GM21717 (cell line): Measurements from ENCODE around the gene KCNQ1.

ENCODE experiments used
- ATAC-seq: cut with Tn5 transposase; IDR thresholded peaks from one replicate; pipeline ENCODE4 v1.9.1; 2021; ENCODE audit warnings: mild to moderate bottlenecking, moderate library complexity; ENCODE audit not compliant: unreplicated experiment

The KCNQ1 gene

DNA sequence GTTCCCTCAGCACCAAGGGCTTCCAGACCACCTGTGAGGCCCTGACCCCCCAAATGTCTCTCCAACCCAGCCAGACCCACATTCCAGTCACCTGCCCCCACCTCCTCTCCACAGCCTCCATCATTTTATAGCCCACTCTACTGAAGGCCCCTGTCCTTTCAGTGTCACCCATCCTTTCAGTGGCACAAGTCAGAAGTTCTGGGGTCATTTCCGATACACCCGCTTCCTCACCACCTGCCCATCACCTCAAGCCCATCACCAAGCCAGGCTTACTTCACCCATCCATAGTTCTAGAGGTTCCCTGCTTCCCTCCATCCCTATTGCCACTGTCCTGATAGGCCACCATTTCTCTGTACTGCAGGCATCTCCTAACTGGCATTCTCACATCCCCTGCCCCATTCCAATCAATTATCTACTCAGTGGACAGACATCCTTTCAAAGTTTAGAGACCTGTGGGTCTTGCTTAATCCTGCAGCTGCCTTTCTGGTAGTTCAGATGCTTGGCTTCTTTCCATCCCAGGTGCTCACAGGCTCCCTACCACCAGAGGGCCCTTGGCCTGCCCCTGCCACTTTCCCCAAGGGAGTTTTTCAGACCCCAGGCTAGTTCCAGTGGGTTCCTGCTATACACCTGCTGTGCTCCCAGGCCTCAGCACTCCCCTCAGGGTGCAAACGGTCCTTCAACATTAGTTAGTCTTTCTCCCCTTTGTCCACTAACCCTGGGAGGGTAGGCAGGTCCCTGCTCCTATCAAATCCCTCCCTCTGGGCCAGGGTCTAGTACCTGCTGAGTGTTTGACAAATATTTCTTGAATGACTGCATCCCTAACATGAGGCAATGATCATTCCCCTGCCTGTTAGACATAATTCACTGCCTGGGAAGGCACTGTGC lies 247.4 kb downstream of the KCNQ1 start:
- ATAC-seq = no peak

DNA sequence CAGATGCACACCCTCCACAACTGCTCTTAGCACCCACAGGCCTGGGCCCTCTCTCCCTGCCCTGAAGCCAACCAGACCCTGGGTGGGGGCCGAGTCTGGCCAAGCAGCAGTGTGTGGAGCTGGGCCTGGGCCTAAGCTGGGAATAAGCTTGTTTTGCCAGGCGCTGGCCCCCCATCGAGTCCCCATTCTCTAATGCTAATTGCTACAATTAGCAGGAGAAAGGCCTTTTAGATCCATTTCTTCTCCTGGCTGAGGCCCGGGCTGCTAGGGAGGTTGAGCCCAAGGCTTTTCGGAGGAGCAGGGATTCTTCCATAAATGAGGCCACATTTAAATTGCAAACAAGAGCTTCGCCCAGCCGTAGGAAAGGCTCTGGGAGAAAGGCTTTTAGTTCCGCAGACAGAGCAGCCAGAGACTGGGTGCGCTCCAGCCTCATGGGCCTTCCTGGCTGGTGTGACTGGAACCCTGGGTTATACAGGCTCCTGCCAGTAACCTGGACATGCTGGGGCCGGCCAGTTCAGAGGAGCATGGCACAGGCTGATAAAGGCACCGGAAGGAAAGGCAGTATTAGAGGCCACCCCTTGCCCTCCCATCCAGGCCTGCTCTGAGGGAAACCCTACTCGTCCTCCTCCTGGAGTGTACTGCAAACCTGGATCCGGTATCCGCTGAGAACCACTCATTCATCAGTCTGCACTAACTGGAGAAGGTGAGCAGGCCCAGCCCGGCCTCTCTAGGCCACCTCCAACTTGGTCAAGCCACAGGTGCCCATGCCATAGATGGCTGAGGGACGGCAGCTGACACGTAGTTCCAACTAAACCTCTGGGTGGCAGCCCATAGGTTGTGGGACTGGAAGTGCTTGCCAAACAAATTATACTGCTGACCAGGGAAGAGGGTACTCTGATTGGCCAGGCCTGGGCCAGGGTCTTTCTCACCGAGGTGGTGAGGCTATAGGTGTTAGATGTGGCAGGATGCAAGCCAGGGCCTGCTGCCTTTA lies 248.8 kb downstream of the KCNQ1 start:
- no peak for ATAC-seq

DNA sequence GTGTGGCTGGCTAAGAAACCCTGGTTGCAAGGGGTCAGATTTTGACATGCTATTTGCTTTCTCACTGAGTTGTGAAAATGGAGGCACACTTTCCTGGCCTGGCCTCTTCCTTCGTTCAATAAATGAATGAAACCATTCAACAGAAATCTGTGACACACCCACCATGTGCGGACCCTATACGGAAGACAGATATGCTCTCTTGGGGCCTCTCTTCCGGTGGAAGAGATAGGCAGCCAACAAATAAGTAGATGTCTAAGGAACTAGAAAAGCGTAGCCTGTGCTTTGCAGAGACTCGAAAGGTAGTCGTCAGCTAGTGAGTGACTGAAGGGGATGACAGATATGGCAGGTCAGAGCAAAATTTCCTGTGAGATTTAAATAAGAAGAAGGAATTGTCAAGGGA lies 249.7 kb downstream of the KCNQ1 start:
- ATAC-seq = no peak

DNA sequence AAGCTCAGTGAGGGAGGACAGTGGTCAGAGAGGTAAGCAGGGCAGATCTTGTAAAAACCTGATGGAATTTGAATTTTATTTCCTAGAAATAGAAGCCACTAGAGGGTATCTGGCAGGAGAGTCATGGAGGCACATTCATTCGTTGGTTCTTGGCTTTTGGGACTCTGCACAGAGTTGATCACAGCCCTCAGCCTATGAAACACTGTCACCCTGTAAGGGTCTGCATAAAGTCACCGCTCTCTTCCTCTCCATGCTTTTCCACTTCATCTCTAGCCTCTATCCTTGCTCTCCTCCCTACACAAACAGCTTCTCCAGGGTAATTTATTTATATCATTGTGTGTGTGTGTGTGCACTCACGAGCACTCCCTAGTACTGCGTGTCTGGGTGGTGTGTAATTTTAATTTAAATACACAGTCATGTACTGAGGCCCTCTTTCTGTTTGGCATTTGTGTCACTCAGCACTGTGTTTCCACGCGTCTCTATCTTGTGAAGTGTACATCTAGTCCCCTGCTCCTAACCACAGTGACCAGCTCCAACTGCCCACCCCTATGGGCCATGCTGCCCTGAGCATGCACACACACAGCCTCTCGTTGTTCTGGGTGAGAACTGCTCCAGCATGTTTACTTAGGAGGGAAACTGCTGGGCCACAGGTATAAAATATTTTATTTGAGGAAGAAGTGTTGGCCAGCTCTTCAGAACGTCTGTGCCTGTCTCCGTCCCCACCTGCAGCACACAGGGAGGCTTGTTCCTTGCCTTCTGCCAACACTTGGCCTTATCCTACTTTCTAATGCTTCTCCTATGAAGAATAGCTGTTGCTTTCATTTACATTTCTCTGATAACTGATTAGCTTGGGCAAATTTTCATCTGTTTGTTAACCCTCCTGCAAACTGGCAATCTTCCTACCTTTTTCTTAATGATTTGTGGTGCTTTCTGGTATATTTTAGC lies 250.5 kb downstream of the KCNQ1 start:
- ATAC-seq = no peak

DNA sequence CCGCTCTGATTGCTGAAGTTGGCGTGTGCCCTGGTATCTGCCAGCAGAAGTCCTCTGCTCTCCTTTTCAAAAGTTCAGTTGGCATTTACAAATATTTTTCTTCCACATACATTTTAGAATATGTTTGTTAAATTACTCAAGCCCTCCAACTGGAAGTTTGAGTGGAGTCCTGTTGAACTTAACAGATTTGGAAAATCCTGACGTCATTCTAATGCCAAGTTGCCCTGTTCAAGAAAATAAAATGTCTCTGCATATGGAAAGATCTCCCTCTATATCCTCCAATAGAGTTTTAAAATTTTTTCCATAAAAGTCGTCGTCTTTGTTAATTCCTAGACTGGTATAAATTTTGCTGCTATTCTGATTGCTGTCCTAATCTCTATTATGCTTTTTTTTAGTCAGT lies 251.6 kb downstream of the KCNQ1 start:
- no peak for ATAC-seq

DNA sequence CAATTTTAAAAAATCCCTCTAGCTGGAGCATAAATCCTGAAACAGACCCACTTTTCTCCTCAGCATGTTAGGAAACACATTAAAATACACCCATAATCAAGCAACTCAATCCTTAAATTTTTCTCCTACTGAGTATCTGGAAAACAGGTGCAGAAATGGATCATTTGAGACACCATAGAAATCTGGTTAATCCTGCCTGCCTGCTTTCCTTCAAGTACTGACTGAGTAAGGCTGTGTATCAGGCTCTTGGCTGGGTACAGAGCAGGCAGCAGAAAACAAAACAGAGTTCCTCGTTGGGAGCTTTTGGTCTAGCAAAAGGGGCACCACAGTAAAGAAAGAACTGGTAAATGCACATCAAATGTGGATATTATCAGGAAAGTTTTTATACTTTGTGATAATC lies 253.1 kb downstream of the KCNQ1 start:
- ATAC-seq = no peak

DNA sequence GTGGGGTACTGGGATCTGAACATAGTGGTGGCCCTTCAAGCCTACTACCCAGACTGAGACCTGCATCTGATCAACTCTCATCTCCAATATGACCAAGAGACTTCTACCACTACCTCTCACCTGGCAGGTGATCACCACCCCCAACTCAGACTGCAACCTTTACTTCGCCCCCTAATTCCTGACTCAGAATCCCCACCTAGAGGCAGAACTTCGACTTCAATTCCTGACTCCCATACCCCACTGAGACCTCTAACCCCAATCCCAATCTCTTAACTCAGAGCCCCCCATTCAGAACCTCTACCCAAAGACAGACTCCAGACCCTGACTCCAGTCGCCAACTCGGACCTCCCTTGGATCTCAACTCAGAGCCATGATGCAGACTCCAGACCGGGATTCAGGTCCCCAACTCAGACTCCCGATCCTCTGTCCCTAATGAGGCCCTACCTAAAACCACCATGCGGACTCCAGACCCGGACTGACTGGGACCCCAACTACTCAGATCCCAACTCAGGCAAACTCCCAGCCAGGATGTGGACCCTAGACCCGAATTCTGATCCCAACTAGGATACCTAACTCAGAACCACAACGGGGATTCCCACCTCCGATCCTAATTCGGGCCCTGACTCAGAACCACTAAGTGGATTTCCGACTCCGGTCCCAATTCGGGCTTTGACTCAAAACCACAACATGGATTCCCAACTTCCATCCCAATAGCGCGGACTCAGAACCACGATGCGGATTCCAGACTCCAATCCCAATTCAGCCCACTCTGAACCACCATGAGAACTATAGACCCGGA lies 253.8 kb downstream of the KCNQ1 start:
- no peak for ATAC-seq

DNA sequence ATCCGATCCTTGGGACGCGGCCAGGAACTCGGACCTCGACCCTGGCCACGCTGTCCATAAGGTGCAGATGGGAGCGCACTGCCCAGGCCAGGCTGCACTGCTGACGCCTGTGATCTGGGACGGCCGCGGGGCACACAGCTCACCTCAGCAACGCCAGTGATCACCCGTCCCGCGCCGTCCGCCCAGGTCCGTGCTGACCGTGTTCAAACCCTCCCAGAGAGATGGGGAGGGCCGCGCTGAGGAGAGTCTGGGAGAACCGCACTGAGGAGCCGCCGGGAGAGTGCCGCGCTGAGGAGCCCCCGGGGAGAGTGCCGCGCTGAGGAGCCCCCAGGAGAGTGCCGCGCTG lies 254.3 kb downstream of the KCNQ1 start:
- peak; percentile 13 for ATAC-seq

DNA sequence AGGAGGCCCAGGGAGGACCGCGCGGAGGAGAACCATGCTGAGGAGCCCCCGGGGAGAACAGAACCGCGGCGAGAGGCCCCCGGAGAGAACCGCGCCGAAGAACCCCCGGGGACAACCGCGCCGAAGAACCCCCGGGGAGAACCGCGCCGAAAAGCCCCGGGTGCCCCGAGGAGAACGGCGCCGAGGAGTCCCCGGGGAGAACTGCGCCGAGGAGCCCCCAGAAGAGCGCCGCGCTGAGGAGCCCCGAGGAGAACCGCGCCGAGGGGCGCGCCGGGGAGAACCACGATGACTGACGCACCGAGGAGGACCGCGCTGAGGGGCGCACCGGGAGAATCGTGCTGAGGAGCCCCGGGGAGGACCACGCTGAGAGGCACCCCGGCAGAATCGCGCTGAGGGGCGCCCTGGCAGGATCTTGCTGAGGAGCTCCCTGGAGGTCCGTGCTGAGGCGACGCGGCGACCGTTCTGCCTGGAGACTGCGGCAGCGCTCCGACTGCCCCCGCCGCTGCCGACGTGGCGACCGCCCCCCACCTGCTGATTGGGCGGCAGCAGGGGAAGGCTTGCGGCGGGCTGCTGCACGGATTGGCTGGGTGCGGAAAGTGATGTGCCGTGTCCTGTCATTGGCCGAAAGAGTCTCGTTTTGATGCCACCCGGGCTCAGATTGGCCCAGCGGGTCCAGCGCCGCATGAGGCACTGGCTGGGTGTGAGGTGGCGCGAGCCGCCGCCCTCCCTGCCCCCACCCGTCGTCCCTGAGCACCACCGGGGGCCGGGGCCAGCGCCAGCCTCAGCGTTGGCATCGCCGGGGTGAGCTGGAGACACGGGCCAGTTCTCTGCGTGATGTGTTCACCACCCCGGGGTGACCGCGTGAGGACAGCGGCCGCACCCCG lies 255.0 kb downstream of the KCNQ1 start, which contains the start of gene KCNQ1OT1:
KCNQ1OT1 (minus strand) TSS at position 464 of the 884 bp plus-strand sequence.
- ATAC-seq = peak; percentile 90

DNA sequence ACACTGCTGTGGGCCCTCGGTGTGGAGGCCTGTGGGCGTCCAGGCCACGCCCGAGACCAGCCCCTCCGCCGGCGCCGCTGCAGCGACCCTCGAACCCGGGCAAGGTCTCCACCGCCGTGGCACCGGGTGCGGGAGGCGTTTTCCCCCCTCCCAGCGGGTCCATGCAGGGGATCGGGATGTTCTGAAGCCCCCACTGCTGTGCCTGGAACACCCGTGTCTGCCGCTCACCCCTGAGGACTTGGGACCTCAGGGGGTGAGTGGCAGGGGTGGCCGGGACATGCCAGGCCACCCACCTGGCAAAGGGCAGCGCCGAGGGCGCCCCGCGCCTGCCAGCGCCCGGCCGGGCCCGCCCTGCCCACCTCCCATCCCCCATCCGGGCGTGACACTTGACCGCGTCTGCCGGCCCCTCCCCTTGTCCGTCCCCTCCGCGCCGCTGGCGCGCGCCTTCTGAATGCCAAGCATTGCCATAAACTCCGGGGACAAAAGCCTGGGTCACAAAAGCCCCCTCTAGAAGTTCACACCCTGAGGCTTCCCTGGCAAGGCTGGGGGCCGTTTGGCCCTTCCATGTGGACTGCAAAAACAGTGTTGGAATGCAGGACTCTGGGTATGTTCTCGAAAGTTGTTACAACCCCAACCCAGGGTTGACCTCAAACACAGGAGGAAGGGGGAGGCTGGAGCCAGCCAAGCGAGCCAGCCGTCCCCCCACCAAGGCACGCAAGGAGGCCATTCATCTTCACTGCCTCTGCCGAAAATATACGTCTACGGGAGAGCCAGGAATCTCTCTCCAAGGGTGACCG lies 255.8 kb downstream of the KCNQ1 start:
- peak; percentile 34 for ATAC-seq

DNA sequence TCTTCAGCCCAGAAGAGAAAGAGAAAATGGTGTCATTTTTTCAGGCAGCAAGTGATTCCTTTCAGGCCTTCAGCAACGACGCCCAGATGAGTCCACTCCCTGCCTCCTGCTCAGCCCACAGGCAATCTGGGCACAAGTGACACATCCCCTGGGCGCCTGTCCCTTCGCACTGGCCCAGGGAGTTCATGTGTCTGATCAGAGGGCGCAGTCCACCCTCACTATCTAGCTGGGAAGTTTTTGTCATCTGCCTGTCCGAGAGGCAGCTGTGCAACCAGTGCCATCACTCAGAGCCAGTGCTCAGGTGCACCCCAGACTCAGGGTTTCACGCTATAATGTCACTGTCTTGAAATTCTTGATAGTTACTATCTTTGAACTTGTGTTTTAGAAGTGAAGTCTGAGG lies 256.4 kb downstream of the KCNQ1 start:
- no peak for ATAC-seq

DNA sequence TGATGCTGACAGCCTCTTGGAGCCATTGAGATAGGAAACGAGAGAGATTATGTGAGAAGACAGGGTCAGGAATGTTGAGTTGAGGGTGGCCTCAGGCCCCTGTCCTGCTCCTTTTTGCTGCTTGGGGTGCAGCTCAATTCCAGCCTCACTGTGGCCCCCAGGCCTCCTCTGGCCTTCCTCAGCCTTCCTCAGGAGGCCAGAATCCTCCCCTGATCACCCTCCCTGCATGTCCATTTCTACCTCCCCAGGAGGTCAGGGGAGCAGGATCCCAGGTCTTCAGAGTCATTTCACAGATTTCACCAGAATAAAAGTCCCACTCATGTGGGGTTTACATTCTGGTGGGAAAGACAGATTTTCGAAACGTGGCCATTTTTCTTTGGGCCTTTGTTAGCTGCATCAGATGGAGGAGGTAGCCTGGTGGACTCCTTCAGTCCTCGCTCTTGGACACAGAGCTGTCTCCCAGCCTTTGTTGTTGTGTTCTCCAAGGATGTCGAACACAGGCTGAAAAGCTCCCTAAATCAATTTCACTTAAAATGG lies 257.2 kb downstream of the KCNQ1 start:
- ATAC-seq = no peak

DNA sequence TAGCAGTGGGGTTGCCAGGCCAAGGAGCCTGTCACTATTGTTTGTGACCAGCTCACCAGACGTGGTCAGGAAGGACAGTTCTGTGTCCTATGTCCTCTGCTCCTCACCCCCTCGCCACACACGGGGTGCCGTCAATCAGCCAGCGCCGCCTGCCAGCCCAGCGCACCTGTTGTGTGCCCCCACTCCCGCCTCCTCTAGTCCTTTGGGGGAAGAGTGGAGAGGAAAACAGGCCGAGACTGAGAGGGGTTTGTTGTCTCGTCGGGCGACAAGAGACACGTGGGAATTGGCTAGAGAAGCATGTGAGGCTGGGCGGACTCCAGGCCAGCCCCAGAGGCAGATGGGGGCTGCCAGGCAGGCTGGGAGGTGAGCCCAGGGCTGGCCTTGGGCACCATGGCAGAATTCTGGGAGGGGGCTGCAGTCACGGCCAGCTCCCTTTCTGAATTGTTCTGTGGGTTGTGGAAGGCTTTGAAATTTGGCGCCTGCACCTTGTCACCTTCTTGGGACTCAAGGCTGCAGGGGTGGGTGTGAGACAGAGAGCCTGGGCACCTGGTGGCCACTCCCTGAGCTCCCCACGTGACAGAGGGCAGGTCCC lies 258.1 kb downstream of the KCNQ1 start:
- ATAC-seq = no peak

DNA sequence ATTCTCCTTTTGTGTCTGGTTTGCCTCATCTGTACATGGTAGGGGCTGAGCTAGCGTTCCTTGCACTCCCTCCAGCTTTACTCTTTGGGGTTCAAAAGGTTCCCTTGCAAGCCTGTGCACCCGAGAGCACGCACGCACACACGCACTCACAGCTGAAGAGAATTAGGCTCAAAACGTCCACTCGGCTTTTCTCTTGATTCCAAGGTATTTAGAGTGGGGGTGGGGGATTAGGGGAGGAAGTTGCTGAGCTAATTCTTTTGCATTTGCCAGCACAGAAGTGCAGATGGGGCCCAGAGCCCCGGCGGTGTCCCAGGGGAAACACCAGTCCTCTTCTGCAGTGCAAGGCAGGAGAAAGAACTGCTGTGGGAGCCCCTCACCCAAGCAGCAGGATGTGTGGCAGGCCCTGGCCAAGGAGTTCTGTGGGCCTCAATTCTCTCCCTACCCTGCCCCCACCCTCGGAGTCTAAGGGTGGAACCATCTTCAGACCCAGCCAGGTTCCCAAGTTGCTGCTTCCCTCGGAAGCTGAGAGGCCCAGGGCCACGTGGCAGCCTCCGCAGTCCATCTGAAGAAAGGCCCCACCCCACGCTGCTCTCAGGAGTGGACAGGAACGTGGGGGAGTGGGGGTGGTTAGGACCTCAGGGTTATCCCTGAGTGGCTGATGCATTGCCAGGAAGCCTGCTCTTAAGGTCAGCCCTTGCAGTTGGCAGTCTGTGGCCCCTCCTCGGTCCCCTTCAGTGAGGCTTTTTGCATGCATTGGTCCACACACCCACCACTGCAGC lies 258.7 kb downstream of the KCNQ1 start:
- no peak for ATAC-seq

DNA sequence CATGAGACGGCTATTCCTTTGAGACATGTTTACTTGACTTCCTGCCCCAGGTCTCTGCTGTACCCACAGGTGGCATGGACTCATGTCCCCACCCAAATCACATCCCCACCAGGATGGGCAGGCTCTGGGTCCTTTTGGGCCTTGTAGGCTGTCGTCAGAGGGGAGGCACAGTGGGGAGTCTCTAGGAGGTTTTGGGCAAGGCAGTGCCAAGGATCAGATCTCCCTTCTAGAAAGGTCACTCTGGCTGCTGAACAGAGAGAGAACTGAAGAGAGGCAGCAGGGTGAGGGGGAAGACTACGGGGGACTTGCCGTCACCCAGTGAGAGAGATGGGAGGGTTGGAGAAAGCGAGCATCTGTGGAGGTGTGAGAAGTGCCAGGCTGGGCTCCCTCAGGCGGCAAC lies 259.5 kb downstream of the KCNQ1 start:
- ATAC-seq = no peak

DNA sequence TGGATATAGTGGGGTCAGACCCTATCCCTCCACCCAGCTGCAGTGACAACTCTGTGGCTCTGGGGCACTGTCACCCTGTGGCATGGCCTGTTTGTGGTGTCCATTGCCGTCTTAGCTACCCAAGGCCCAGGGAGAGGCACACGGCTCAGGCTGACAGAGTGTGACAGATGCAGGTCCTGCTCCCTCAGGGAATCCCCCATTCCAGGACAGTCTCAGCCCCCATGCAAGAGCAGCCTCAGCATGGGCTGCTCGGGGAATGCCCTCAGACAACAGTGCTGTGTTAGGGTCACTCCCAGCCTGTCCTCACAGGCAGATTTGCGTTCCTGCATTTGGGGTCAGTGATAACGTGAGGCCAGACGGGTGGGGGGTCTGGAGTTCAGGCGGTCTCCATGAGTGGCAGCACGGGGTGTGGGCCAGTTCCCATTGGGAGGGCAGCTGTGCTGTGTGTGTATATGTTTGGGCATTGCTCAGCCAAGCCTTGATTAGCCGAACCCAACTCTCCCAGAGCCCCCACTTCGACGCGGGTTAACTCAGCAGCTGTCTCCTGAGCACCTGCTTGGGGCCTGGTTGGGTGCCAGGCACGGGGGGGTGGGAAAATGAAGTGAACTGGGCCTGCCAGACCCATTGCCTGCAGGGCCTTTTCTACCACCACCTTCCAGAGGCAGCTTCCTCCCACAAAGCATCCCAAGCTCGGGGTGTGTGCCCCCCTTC lies 260.2 kb downstream of the KCNQ1 start:
- ATAC-seq = no peak
